GM19025 (cell line): ENCODE measurements around the gene RNF144B.
"Not testable (repeated sequence)": the region's sequence is repeated elsewhere in the genome, so short reads cannot be mapped to it uniquely, and the experiment has no call there.

ENCODE experiments used
- ATAC-seq: cut with Tn5 transposase; IDR thresholded peaks from one replicate; pipeline ENCODE4 v1.9.1; 2021; ENCODE audit warnings: mild to moderate bottlenecking, low read depth, moderate library complexity; ENCODE audit not compliant: unreplicated experiment

The RNF144B gene

GRCh38 chr6:18433059-18433458 lies 45.9 kb downstream of the RNF144B start:
- ATAC-seq, result no peak

- no peak for ATAC-seq
Measured at GRCh38 chr6:18436341-18436740, 49.2 kb downstream of the RNF144B start.

- ATAC-seq, result no peak
Measured at GRCh38 chr6:18439581-18439980, 52.4 kb downstream of the RNF144B start.

GRCh38 chr6:18441251-18441979 lies 54.3 kb downstream of the RNF144B start:
- no peak for ATAC-seq

GRCh38 chr6:18444111-18444510 lies 57.0 kb downstream of the RNF144B start:
- ATAC-seq, result no peak

GRCh38 chr6:18445228-18445627 lies 58.1 kb downstream of the RNF144B start:
- ATAC-seq, result no peak

- ATAC-seq, result no peak
Measured at GRCh38 chr6:18446771-18447170, 59.6 kb downstream of the RNF144B start.

GRCh38 chr6:18447552-18447951 lies 60.4 kb downstream of the RNF144B start:
- ATAC-seq, result no peak

- no peak for ATAC-seq
Measured at GRCh38 chr6:18451756-18452155, 64.6 kb downstream of the RNF144B start.

- no peak for ATAC-seq
Measured at GRCh38 chr6:18454446-18454845, 67.3 kb downstream of the RNF144B start.

GRCh38 chr6:18457065-18457737 lies 70.1 kb downstream of the RNF144B start:
- no peak for ATAC-seq

GRCh38 chr6:18458086-18458485 lies 70.9 kb downstream of the RNF144B start:
- ATAC-seq, result not testable (repeated sequence)

GRCh38 chr6:18463429-18463828 lies 76.3 kb downstream of the RNF144B start:
- no peak for ATAC-seq

- ATAC-seq, result no peak
Measured at GRCh38 chr6:18464176-18464575, 77.0 kb downstream of the RNF144B start.

- no peak for ATAC-seq
Measured at GRCh38 chr6:18465410-18466154, 78.4 kb downstream of the RNF144B start.

- no peak for ATAC-seq
Measured at GRCh38 chr6:18467741-18468502, 80.8 kb downstream of the RNF144B start.

GRCh38 chr6:18468503-18468843 lies 81.3 kb downstream of the RNF144B start:
- no peak for ATAC-seq

GRCh38 chr6:18469536-18469935 lies 82.4 kb downstream of the RNF144B start:
- no peak for ATAC-seq

- no peak for ATAC-seq
Measured at GRCh38 chr6:18471232-18471964, 84.2 kb downstream of the RNF144B start.

GRCh38 chr6:18472941-18473340 lies 85.8 kb downstream of the RNF144B start:
- ATAC-seq, result no peak
